HG03135 (cell line): ENCODE data around the gene OGDH.
"Not testable (repeated sequence)": the region's sequence is repeated elsewhere in the genome, so short reads cannot be mapped to it uniquely, and the experiment has no call there.

Source experiments
- ATAC-seq: cut with Tn5 transposase; IDR thresholded peaks from one replicate; pipeline ENCODE4 v1.9.1; 2021; ENCODE audit warnings: mild to moderate bottlenecking, moderate library complexity; ENCODE audit not compliant: unreplicated experiment

Gene OGDH

DNA sequence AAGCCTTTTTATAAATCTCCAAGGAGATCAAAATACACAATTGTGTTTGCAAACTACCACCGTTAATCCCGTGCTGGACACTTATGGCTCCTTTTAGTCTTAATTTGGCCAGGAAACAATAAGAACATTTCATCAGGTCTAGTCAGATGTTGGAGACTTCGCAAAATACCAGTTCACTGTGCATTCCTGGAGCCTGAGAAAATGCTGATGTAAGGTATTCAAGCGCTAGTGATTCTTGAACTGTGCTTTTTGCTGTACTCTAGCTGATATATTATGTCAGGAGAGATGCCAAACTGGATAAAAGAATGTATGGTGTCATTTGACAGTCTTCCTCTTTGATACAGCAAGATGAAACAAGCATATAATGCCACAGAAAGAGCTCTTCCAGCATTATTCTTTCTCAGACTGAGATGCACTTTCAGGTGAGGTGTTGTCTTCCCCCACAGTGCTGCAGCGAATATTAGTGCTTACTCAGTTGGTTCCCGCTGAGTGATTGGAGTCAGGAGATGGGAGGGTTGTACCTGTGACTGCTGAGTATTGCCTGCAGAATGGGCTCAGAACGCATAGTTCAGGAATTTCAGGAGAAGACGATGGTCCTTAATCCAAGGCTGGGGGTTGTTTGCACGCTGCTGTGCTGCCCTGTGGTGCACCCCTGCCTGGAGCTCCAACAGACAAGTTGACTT lies 59.2 kb downstream of the OGDH start:
- ATAC-seq, result no peak

DNA sequence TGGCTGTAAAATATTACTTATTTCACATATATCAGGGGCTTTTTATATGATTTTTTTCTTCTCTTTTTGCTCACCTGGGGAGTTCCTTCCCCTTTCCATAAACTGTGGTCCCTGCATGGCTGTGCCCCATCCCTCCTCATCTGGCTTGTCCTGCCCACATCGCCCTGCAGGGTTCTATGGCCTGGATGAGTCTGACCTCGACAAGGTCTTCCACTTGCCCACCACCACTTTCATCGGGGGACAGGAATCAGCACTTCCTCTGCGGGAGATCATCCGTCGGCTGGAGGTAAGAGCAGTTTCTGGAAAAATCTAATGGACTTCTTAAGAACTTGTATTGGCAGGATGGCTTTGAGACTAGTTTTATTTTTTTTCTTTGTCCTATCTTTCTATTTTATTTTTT lies 60.1 kb downstream of the OGDH start:
- no peak for ATAC-seq

DNA sequence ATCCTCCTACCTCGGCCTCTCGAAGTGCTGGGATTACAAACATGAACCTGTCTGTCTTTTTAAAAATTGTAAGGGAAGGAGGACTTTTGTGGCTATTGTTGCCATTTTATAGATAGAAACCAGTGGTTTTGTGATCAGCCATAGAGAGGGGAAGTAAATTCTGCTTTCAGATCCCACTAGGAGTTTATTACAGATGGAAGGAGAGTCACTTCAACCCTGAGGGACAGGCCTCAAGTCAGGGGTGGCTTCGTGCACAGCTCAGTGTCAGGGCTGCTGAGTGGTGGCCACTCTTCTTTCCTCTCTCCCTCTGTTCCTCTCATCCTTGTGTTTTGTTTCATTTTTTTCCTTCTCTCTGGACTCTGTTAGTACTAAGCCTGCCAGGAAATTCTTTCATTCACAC lies 60.8 kb downstream of the OGDH start:
- no peak for ATAC-seq

DNA sequence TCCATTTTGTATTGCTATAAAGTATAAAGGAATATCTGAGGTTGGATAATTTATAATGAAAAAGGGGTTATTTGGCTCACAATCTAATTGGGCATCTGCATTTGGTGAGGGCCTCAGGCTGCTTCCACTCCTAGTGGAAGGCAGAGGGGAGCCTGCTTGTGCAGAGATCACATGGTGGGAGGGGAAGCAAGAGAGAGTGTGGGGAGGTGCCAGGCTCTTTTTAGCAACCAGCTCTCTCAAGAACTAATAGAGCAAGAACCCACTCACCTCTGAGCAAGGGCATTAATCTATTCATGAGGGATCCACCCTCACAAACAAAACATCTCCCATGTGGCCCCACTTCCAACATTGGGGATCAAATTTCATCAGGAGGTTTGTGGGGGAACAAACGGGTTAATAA lies 64.6 kb downstream of the OGDH start:
- no peak for ATAC-seq

DNA sequence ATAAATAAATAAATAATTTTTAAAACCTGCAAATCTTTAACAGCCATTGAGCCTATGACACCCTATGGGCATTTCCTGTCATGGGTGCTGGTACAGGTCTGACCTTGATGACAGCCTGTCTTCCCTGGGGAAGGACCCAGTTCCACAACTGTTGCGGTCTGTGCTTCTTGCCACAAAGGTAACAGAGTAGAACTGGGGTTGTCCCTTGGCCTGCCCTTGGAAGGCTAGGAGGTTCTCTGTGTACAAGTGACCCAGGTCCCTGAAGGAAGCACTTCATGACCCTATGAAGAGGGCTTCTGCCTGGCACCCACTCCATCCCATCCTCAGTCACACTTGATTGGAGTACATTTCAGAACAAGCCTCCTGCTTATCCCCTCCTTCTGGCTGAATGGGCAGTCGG lies 66.9 kb downstream of the OGDH start:
- no peak for ATAC-seq

DNA sequence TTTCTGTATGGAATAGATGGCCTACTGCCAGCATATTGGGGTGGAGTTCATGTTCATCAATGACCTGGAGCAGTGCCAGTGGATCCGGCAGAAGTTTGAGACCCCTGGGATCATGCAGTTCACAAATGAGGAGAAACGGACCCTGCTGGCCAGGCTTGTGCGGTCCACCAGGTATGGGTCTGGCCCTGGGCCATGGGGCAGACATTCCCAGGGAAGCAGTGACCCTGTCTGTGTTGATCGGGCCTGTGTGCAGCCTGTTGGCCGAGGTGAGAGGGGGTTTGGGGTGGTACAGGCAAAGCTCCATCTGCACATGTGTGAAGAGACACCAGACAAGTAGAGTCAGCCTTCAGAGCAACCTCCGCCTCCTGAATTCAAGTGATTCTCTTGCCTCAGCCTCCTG lies 67.3 kb downstream of the OGDH start:
- no peak for ATAC-seq

DNA sequence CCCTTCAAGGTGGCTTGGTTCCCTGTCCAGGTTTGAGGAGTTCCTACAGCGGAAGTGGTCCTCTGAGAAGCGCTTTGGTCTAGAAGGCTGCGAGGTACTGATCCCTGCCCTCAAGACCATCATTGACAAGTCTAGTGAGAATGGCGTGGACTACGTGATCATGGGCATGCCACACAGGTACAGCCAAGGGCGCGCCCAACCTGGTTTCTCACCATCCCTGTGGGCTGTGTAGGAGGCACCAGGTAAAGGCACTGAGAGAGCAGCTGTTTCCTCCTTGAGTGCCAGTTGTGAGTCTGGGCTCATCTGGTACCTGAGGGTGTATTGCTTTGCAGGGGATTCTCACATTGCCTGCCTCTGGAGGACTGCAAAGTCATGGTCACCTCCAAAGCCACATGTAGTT lies 68.0 kb downstream of the OGDH start:
- ATAC-seq, result no peak

DNA sequence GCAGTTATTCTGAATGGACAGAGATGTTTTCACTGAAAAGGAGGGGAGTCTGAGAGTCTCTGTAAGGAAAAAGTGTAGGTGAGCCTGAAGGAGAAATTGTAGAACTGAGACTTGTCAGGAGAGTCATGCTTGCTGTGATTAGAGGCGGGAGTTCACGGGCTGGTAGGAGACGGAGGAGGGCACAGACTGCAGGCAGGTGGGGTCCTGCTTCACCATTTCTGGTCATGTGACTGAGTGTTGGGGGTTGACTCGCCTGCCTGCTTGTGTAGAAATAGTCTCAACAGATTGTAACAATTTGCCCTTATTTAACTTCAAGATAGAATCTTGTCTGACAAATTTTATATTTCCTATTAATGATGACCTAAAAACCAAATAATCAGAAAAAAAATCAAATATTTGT lies 70.3 kb downstream of the OGDH start:
- ATAC-seq, result no peak

DNA sequence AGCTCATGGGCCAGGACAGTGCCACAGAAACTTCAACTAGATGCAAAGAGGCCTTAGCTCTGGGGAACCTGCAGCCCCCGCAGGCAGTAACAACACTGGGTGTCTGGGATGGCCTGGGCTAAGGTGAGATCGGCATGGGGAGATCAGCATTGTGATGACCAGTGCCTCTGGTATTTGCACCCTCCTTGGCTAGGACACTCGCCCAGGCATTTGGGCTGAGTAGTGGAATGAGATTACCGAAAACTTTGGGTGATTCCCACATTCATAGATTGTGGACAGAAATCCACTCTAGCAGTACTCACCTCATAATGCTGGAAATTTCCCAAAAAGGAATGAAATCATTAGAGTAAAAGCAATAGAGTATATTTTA lies 71.7 kb downstream of the OGDH start:
- ATAC-seq, result no peak

DNA sequence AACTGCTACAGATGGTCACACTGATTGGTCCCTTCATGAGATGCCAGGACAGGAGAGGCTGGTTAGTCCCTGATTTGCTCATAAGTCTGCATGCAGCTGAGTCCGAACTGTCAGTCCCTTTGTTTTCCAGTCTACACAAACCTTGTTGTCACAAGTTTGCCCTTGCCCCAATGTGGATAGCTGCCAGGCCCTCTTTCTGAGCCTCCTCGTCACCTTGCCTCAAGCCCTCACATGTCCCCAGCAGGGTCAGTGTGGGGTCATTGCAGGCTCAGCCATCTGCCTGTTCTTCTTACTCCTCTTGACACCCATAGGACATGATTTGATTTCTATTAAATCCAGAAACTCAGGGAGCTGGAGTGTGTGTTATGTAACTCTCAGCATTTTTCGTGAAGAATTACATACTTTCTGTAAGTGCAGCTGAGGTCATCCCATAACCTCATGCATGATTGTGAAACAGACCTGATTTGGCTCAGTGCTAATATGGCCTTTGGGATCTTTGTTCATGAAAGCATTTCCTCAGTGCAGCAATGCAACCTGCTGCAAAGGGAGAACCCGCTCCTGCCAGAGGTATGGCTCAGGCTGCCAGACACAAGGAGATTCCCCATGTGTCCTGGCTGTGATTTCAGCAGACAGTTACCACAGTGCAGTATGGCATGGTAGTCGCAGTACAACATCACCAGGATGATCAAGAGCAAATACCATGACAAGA lies 72.2 kb downstream of the OGDH start:
- no peak for ATAC-seq

DNA sequence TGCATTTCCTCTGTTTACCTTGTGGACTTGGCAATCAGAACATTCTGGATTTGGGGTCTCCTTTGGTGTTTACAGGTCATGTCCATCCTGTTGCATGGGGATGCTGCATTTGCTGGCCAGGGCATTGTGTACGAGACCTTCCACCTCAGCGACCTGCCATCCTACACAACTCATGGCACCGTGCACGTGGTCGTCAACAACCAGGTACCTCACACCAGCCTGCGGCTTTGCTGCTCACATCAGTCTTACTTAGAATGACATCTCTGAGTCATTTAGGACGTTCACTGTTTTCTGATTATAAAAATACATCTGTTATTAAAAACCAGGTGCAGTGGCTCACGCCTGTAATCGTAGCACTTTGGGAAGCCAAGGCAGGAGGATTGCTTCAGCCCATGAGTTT lies 75.2 kb downstream of the OGDH start:
- no peak for ATAC-seq

DNA sequence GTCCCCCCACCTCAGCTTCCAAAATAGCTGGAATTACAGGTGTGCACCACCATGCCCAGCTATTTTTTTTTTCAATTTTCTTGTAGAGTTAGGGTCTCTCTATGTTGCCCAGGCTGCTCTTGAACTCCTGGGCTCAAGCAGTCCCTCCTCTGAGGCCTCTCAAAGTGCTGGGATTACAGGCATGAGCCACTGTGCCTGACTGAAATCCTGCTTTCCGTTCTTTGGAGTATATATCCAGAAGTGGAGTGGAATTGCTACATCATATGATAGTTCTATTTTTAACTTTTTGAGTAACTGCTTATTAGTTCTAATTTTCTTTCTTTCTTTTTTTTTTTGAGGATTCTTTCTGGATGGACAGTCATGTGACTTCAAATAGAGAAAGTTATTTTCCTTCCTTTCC lies 79.3 kb downstream of the OGDH start:
- ATAC-seq, result no peak

DNA sequence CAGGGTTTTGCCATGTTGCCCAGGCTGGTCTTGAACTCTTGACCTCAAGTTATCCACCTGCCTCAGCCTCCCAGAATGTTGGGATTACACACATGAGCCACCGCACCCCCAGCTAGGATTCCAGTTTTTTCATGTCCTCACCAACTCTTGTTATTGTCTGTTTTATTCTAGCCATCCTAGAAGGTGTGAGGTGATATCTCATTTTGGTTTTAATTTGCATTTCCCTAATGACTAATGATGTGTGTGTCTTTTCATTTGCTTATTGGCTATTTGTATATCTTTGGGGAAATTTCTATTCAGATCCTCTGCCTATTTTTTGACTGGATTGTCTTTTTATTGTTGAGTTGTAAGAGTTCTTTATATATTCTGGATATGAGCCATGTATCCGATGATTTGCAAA lies 83.0 kb downstream of the OGDH start:
- no peak for ATAC-seq

DNA sequence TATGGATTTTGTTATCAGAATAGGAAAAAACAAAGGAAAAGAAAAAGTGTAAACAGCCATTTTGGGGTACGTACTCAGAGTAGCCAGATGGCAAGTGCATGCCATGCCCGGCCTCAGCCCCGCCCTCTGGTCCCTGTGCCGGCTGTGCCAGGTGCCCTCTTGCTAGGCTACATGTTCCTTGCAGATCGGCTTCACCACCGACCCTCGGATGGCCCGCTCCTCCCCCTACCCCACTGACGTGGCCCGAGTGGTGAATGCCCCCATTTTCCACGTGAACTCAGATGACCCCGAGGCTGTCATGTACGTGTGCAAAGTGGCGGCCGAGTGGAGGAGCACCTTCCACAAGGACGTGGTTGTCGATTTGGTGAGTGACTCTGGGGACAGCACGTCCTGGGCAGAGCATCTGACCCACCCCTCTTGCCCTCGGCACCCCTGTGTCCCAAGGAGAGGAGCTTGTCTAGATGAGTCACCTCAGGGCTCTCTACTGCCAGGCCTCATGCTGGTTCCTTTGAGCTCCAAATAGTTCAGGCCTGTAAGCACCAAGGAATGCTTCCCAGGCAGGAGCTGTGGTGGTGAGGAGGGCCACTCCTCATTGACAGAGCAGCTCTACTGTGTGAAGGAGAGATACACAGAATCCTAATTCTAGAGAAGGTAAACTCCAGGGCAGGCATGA lies 87.3 kb downstream of the OGDH start:
- no peak for ATAC-seq

DNA sequence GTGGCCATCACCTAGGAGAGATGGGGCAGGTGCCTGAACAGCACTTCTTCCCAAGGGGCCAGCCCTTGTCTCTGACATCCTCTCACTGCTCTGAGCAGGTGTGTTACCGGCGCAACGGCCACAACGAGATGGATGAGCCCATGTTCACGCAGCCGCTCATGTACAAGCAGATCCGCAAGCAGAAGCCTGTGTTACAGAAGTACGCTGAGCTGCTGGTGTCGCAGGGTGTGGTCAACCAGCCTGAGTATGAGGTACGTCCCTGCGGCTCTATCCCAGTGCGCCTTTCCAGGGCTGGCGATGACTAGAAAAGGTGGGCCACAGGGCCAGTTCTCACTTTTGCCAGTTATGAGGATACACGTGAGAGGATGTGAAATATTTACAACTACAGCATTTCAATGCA lies 87.9 kb downstream of the OGDH start:
- no peak for ATAC-seq

DNA sequence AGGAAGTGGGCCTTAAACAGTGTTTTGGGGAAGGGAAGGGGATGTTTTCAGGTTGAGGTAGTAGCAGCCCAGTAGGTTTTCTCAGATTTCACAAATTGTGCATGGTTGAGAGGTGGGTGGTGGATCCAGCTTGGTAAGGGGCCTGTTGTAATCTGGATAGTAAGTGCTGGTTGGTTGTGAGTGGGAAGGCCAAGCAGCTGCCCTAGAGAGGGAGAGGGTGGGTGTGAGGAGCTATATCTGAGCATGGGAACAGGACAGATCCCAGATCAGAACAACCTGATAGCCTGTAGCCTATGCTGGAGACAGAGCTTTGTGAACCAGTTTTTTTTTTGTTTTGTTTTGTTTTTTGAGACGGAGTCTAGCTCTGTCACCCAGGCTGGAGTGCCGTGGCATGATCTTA lies 88.3 kb downstream of the OGDH start:
- no peak for ATAC-seq

DNA sequence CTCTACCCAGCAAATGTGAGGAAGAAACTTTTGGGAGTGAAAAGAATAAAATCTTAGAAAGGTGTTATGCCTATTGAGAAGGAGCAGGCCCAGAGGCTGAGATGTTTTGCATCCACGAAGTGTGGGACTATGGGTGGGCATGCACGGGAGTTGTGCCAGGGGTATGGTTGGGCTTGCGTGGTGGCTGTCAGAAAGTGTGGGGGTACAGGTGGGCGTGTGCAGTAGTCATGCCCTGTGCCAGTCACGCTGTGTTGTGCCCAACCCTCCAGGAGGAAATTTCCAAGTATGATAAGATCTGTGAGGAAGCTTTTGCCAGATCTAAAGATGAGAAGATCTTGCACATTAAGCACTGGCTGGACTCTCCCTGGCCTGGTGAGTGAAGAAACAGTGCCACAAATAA lies 89.3 kb downstream of the OGDH start:
- no peak for ATAC-seq

DNA sequence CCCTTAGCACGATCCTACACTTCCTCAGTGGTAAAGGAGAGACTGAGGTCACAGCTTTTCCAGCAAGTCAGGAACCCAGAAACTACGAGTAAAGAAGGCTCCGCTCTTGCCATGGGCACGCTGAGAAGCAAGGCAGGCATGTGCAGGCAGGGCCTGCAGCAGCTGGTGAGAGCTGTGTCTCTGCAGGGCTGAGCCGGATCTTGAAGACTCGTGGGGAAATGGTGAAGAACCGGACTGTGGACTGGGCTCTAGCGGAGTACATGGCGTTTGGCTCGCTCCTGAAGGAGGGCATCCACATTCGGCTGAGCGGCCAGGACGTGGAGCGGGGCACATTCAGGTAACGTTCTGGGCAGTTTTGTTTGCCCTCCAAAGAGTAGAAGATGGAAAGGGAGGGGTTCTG lies 90.3 kb downstream of the OGDH start:
- no peak for ATAC-seq

DNA sequence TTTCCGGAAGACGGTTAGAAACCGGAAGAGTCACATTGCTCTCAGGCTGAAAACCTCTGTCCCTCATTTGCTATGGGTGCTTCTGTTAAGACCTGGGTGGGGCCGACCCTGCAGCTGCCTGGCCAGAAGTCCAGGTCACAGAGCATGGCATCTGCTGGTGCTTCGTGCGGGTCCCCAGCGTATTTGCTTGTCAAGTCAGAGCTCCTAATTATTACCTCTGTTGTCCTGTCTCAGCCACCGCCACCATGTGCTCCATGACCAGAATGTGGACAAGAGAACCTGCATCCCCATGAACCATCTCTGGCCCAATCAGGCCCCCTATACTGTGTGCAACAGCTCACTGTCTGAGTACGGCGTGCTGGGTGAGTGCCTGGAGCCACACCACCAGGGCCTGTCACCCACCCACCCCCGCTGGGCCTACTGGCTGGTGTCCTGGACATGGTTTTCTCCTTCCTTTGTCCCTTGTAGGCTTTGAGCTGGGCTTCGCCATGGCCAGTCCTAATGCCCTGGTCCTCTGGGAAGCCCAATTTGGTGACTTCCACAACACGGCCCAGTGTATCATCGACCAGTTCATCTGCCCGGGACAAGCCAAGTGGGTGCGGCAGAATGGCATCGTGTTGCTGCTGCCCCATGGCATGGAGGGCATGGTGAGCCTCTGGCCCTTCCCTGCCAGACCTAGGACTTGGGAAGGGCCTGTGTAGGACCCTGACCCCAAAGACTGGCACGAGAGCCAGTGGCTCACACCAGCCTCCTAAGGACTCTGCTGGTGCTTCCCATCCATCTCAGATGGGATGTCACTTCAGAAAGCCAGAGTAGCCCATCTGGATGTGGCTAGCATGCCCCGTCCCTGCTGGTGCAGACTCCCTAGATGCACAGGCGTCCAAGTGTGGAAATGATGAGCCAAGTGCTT lies 91.0 kb downstream of the OGDH start:
- ATAC-seq, result no peak

DNA sequence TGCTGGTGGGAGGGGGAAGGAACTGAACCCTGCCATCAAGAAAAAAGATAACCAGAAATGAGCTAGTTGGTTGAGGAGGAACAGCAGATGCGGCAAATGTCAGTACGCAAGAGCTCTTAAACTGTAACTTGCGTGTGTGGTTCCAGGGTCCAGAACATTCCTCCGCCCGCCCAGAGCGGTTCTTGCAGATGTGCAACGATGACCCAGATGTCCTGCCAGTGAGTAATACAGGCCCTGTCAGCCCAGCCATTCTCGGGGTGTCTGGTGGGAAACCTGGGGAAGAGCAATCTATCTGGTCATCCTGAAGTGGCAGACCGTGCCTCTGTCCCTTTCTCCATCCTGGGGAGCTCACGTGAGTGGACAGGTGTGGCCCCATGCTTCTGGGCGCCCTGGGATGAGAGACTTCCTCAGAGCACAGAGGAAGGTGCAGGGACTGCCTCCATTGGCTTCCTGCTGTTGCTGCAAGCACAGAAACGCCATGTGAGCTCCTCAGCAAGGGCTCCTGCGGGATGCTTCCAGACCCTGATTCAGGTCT lies 91.7 kb downstream of the OGDH start:
- ATAC-seq, result no peak

DNA sequence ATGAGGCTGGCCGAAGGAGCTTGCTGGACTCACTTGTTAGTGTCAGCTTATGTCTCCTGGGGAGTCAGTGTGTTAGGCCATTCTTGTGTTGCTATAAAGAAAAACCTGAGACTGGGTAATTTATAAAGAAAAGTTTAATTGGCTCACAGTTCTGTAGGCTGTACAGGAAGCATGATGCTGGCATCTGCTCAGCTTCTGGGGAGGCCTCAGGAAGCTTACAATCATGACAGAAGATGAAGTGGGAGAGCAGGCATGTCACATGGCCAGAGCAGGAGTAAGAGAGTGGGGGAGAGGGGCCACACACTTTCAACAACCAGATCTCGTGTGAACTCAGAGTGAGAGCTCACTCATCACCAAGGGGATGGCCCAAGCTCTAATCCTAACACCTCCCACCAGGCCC lies 93.2 kb downstream of the OGDH start:
- not testable (repeated sequence) for ATAC-seq
